A673 (cell line): ENCODE results near the gene VPS51. TPM values are rescaled to one million over a fixed set of nuclear protein-coding genes. Genes with fewer than 3 reads are reported as not detected.

ENCODE experiments used
- BruUV-seq: library from RNA; stranded (reverse); fragments of 400-500 nt; replicated peaks from 2 replicates; lab custom pipeline; 2021; lab: Mats Ljungman, UMichigan
- CTCF ChIA-PET: fragments of 300-600 bp; sonication (Branson Sonifier 250); formaldehyde crosslinking; loops from one replicate; lab custom pipeline; 2022; ENCODE audit warnings: antibody characterized with exemption; lab: Charles Lee
- POLR2A ChIA-PET: fragments of 300-600 bp; sonication (Branson Sonifier 250); formaldehyde crosslinking; loops from one replicate; lab custom pipeline; 2022; ENCODE audit warnings: antibody characterized with exemption; ENCODE audit not compliant: low non-redundant PET; lab: Charles Lee
- DNase-seq: peaks from one replicate; pipeline ENCODE4 v3.0.0-alpha.2; 2015; ENCODE audit warnings: low spot score
- H3K27ac ChIP-seq: fragments of 200-600 bp; sonication (generic); 2 replicates; pipeline ENCODE4 v1.5.1; 2016; ENCODE audit warnings: mixed run types, low read depth, mild to moderate bottlenecking, mixed read lengths, antibody characterized with exemption, low read length; ENCODE audit not compliant: poor library complexity, severe bottlenecking
- H3K27me3 ChIP-seq: fragments of 200-600 bp; sonication (generic); replicated peaks from 2 replicates; pipeline ENCODE4 v1.6.1; 2017; ENCODE audit warnings: mixed run types, low read depth, mild to moderate bottlenecking, mixed read lengths, antibody characterized with exemption, low read length; ENCODE audit not compliant: insufficient read depth, poor library complexity
- H3K36me3 ChIP-seq: fragments of 200-600 bp; sonication (generic); 2 replicates; pipeline ENCODE4 v1.6.1; 2016; ENCODE audit warnings: mixed run types, mild to moderate bottlenecking, mixed read lengths, antibody characterized with exemption, low read length; ENCODE audit not compliant: insufficient read depth, poor library complexity, severe bottlenecking
- H3K4me1 ChIP-seq: fragments of 200-600 bp; sonication (generic); 2 replicates; pipeline ENCODE4 v1.6.1; 2017; ENCODE audit warnings: mixed run types, mild to moderate bottlenecking, mixed read lengths, antibody characterized with exemption, low read length; ENCODE audit not compliant: insufficient read depth, poor library complexity, severe bottlenecking
- H3K4me3 ChIP-seq: fragments of 200-600 bp; sonication (generic); 2 replicates; pipeline ENCODE4 v1.5.1; 2016; ENCODE audit warnings: low read depth, mixed run types, mild to moderate bottlenecking, mixed read lengths, low read length; ENCODE audit not compliant: poor library complexity, severe bottlenecking
- H3K9me3 ChIP-seq: fragments of 200-600 bp; sonication (generic); 2 replicates; pipeline ENCODE4 v1.6.1; 2016; ENCODE audit warnings: mixed run types, low read depth, mild to moderate bottlenecking, mixed read lengths, antibody characterized with exemption, low read length; ENCODE audit not compliant: poor library complexity, severe bottlenecking
- EZH2 ChIP-seq: fragments of 200-600 bp; sonication (generic); IDR thresholded peaks from 2 replicates; pipeline ENCODE4 v1.6.1; 2017; ENCODE audit warnings: borderline replicate concordance, low read depth, mild to moderate bottlenecking, mixed read lengths, antibody characterized with exemption, low read length; ENCODE audit not compliant: poor library complexity, severe bottlenecking
- intact Hi-C: fragments of 100-400 bp; cut with micrococcal nuclease; formaldehyde crosslinking; loops from one replicate; pipeline ENCODE4 v1.10.0; 2022; ENCODE audit not compliant: unreplicated experiment
- total RNA-seq: library from RNA; stranded (reverse); gene quantifications from 2 replicates; pipeline ENCODE4 v1.2.3, GENCODE V29; 2021
- TF ChIP-seq, protein P1 (sequence below): fragments of 300-800, 200-600 bp; sonication (generic); conservative IDR thresholded peaks from 2 replicates; pipeline ENCODE4 v1.5.1; 2017; ENCODE audit warnings: low read depth, mild to moderate bottlenecking, antibody characterized with exemption, low read length, moderate library complexity, mixed read lengths

Gene VPS51
- total RNA-seq, 1 experiment from 2014 or later: 125 TPM

DNA sequence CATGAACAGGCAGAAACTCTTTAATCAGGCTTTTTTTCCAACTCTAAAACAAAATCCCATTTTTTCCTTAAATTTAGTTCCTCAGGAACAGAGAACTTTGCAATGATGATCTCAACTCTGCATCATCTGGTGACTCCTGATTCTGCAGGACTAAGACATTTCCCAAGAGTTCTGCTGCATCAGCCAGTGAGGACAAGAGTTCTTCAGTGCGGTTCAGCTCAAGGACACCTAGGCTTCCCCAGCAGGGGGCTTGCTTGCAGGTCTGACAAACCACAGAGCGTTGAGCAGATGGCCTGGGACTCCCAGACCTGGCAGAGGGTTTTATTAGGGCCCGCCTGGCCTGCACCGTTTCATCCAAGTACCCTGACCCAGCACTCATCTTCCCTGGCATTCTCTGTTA lies 18.6 kb upstream of the VPS51 start:
- intact Hi-C loops: no loop called here

DNA sequence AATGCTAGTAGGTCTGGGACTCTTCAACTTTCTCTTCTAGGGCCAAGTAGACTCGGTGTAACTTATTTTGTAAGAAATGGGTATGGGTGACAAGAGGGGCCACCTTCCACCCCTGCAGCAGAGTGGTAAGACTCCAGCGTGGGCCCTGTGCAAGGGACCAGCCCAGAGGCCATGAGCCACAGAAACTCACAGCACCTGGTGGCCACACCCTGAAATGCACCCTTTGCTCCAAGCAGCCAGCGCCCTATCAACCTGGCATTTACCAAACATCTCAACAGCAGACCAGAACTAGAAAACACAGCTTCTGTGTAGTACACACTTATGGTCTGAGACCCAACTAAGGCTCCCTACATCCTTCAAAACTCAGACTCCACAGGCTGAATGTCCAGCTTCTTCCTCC lies 17.9 kb upstream of the VPS51 start:
- Histone ChIP-seq H3K9me3 (no peaks in the 10 kb centered on the region), H3K27ac (no peak overlapping the region), H3K4me3 (no peak overlapping the region), H3K36me3 (peaks cover 62% of the 10 kb centered on the region), H3K27me3 (no peaks in the 10 kb centered on the region), H3K4me1 (peaks cover 12% of the 10 kb centered on the region)
- TF ChIP-seq, protein P1, sequence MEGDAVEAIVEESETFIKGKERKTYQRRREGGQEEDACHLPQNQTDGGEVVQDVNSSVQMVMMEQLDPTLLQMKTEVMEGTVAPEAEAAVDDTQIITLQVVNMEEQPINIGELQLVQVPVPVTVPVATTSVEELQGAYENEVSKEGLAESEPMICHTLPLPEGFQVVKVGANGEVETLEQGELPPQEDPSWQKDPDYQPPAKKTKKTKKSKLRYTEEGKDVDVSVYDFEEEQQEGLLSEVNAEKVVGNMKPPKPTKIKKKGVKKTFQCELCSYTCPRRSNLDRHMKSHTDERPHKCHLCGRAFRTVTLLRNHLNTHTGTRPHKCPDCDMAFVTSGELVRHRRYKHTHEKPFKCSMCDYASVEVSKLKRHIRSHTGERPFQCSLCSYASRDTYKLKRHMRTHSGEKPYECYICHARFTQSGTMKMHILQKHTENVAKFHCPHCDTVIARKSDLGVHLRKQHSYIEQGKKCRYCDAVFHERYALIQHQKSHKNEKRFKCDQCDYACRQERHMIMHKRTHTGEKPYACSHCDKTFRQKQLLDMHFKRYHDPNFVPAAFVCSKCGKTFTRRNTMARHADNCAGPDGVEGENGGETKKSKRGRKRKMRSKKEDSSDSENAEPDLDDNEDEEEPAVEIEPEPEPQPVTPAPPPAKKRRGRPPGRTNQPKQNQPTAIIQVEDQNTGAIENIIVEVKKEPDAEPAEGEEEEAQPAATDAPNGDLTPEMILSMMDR: peak; percentile 70
- no peak for TF ChIP-seq EZH2
- CTCF ChIA-PET: no interaction called here
- intact Hi-C loops: no loop called here
- POLR2A ChIA-PET: no interaction called here
- peak; percentile 61 for DNase-seq
- BruUV-seq: no TSS peak

More for the DNA sequence above, 18.6 kb upstream of the VPS51 start:
- Histone ChIP-seq H3K9me3 (no peaks in the 10 kb centered on the region), H3K4me3 (no peak overlapping the region), H3K4me1 (peaks cover 5% of the 10 kb centered on the region), H3K27me3 (no peaks in the 10 kb centered on the region), H3K27ac (no peak overlapping the region), H3K36me3 (peaks cover 55% of the 10 kb centered on the region)
- no TSS peak for BruUV-seq
- DNase-seq: no peak
- TF ChIP-seq EZH2: no peak
- TF ChIP-seq, protein P1: no peak
- ChIA-PET CTCF (no interaction called here), POLR2A (no interaction called here)

DNA sequence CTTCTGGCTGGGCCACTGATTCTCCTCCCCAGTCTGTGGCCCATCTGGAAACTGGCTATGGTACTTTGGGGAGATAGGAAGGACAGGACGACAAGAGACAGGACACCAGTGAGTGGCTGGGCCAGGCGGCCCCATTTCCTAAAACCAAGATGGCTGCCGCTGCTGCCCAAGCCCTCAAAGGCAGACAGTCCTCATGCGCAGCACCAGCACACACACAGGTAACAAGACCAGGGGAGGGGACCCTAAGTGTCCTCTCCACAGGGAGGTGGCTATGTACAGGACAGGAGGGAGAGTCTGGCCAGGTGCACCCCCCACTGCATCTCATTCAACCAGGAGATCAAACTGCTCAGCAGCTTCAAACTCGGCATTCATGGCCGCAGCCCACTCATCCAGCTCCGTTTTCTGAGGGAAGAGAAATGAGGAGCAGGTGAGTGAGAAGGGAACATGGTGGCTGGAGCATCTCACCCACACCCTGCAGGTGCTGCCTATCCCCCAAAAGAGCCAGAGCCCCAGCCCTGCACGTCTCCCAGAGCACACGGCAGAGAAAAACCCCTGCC lies 17.1 kb upstream of the VPS51 start:
- POLR2A ChIA-PET: no interaction called here
- intact Hi-C loops: no loop called here
- H3K4me1 ChIP-seq: peaks cover 12% of the 10 kb centered on the region
- no peak for DNase-seq
- H3K36me3 ChIP-seq: peaks cover 62% of the 10 kb centered on the region
- H3K4me3 ChIP-seq: no peak overlapping the region
- no peaks in the 10 kb centered on the region for H3K9me3 ChIP-seq
- CTCF ChIA-PET: no interaction called here
- no peak for TF ChIP-seq EZH2
- TF ChIP-seq, protein P1: no peak
- no peak overlapping the region for H3K27ac ChIP-seq
- no TSS peak for BruUV-seq
- no peaks in the 10 kb centered on the region for H3K27me3 ChIP-seq
